Stimulated activated CD4-positive, alpha-beta T cell treated with anti-CD3 and anti-CD28 coated beads, Interleukin-1b, Interleukin-23, amount 100 ng/mL, for 48 hours (primary cell): ENCODE results near the gene IL15RA.

Source experiments
- DNase-seq: peaks from one replicate; pipeline ENCODE4 v3.0.0-alpha.2; 2020

Gene IL15RA, protein sequence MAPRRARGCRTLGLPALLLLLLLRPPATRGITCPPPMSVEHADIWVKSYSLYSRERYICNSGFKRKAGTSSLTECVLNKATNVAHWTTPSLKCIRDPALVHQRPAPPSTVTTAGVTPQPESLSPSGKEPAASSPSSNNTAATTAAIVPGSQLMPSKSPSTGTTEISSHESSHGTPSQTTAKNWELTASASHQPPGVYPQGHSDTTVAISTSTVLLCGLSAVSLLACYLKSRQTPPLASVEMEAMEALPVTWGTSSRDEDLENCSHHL

DNA sequence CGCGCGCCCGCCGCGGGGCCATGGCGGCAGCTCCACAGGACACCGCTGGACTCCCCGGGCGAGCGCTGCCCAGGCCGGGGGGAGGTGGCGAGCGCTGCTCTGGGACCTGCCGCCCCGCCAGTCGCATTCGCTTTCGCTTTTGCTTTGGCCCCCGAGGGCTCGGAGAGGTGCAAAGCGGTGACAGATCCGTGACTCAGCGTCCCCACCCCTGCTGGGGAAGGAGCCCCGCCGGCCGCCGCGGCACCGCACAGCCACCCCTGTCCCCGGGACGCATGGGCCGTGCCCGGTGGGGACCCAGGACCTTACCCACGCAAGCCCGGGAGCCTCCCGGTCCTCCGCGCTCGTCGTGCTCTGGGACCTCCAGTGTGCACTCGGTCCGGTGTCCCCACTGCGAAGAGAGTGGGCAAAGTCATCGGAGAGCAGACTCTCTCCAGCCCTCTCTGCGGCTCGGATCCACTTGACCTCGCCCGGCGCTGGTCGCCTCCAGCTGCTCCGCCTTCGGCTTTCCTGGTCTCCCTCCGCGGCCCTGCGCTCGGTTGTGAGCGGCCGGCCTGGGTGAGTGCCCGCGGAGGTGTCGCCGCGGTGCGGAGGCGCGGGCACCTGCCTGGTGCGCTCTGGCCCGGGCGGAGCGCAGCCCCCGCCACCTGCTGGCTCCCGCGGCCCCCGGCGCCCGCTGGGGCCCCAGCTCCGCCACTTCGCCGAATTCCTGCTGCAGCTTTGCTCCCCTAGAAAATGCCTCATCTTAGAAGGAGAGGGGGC, at the start of gene IL15RA:
Gene IL15RA, minus strand, starts transcription at position 73 of the 759 bp plus-strand sequence. Its CDS starts 51 bp downstream, at position 22.
- DNase-seq = peak; percentile 89

DNA sequence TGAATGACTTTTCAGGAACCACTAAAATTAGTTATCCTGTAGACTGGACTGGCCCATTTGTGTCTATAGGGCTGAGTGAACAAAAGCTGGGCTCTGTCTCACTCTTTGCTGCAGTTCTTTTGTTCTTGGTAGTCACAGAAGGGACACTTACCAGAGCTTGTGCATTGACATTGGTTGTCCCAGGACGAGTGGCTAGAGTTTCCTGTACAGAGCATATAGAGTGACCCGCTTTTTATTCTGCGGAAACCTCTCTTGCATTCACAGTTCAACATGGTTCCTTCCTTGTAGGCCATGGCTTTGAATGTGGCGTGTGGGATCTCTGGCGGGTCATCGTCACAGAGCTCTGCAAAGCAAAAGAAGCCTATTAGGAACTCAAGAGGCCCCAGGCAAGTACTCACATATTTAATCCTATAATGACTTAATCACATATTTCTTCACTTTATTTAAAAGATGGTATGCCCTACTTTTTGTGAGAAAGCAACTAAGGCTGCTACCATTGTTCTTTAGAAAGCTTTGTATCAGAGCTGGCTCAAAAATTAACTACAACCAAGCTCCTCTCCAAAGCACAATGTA, 48.4 kb upstream of the IL15RA start:
- no peak for DNase-seq

DNA sequence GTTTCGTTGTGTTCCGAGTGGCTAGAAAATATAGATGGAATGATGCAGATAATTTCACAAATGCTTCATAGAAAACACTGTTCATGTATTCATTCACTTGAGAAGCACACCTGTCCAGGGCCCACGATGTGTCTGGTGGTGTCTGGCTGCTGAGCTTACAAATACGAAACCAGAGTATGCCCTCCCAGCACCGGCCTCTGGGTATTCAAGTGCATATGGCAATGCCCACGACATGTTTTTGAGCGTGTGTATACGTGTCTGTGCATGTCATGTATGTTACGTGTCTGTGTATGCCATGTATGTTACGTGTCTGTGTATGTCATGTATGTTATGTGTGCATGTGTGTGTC, 47.0 kb upstream of the IL15RA start:
- DNase-seq = no peak

DNA sequence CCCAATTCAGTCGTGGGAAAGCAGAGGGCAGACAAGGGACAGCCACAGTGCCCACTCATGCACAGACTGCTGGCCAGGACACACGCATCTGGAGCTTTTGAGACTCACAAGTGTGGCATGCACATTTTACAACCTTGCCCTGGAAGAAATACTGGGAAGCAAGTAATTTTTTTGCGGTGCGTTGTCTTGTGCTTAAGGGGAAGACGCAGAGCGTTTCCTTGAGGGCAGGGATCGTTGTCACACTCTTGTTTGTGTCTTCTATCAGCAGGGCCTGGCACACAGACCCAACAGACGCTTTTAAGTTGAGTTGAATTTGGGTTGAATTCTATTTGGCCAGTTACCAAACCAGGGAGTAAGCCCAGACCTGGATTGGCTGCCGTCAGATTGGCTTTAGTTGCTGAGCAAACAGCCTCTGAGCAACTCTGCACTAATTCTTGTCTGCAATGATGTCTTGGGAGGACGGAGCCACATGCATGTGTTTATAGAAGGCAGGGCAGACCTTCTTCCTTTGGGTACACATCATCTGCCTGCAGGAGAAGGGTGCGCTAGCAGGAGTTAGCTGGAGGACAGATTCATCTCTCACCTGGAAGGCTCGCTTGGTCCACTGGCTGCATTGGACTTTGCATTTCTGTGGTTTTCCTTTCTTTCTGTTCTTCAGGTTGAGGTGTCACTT, 46.5 kb upstream of the IL15RA start:
- DNase-seq = no peak

DNA sequence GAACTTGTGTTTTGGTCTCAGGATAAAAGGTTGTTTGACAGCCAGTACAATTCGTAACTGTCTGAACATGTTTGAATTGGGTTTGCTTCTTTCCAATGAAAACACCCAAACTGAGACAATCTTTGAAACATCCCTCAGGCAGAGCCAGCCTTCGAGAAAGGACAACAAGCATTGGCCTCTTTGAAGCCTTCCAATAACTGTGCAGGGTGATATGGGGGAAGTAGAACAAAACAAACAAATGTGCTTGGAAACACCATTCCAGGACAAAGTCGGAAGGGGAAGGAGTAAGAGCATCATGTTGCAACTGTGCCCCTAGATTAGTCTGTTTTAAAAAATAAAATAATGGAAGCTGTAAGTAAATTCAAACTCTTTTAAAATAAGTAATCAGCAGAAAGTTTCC, 45.3 kb upstream of the IL15RA start:
- no peak for DNase-seq

DNA sequence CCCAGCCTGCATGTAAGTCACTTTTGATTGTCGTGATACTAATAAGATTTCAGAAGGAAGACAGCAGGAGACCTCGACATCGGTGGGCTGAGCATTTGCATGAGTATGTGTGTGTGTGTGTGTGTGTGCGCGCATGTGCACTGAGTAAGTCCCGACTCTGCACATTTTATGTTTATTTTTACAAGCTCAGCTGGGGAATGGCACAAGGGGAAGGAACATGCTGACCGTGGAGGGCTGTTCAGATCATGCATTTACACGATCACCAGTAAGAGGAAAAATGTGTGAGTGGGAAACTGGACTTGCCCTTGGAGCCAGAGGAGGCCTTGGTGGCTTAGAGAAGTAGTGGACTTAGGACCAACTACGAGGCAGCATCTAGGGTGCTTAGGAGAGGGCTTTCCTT, 43.5 kb upstream of the IL15RA start:
- no peak for DNase-seq

DNA sequence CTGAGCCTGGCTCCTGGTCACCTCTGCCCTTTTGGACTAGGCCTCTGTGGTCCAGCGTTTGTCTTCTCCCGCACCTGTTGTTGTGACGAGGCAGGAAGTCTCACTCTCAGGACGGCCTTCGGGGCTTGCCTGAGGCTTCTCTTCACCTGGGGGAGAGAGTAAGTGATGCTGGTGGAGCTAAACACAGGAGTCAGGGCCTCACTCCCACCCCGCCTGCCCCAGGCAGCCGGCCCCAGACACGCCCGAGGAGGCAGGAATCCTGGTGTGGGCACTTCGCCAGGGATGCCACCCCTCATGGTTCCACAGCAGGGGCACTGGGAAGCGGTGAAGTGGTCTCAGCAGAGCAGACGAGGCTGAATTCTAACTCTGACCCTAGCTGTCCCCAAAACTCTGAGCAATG, 42.5 kb upstream of the IL15RA start:
- no peak for DNase-seq

DNA sequence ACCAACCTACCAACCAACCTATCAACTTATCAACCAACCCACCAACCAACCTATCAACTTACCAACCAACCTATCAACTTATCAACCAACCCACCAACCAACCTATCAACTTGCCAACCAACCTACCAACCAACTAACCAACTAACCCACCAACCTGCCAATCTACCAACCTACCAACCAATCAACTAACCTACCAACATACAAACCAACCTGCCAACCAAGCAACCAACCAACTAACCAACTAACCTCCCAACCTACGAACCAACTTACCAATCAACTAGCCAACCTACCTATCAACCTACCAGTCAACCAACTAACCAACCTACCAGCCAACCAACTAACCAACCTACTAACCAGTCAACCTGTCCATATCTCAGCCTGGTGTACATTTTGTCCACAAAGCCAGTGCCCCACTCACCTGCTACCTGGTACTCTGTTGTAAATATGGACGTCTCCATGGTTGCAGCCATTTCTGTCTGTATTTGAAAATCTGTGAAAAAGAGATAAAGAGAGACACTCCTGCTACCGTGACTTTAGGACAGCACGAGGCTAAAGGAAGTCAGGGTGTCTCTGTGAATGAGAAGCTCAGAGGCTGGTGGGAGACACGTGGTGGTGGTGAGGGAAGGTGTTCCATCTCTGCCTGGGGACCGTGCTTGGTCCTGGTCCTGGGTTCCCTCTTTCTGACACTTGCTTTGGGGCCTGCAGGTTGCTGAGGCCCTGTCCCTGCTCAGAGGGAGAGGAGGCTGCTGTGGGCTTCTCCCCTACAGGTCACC, 41.9 kb upstream of the IL15RA start:
- DNase-seq = no peak

DNA sequence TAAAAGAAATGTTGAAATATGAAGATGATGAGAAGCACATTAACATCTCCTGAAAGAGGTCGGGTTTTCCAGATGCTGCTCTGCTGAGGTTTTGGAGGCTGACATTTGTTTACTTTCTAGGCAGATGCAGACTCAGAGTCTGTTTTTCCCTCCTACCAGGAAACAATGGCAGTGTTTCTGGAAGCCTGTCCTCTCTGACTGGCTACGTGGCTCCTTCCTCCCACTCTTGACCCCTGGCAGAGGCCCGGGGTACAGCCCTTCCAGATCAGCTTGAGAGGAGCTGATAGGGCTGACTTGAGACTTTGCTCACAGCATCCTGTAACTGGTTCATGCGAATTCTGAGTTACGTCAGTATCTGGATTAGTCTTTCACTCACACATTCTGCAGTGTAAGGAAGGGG, 41.1 kb upstream of the IL15RA start:
- DNase-seq = no peak

DNA sequence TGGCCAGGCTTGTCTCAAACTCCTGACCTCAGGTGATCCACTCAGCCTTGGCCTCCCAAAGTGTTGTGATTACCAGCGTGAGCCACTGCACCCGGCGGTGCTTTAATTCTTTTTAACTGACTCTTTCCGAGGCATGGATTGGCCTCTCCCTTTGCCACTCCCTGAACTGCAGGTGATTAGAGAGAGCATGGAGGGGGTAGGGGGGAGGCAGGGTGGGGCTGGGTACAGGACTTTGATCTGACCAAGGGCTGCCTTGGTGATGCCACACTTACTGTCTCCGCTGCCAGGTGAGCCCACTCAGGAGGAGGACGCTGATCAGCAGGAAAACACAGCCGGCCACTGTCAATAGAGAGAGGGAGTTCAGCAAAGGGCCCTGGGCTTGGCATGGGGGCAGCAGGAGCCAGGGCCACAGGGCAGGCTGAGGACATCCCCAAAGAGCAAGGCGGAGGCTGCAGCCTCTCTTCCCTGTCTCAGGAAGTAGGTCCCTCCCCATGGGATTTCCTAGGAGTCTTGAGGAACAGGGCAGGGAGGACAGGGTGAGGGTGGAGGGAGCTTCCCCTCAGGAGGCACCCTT, 40.5 kb upstream of the IL15RA start:
- no peak for DNase-seq

DNA sequence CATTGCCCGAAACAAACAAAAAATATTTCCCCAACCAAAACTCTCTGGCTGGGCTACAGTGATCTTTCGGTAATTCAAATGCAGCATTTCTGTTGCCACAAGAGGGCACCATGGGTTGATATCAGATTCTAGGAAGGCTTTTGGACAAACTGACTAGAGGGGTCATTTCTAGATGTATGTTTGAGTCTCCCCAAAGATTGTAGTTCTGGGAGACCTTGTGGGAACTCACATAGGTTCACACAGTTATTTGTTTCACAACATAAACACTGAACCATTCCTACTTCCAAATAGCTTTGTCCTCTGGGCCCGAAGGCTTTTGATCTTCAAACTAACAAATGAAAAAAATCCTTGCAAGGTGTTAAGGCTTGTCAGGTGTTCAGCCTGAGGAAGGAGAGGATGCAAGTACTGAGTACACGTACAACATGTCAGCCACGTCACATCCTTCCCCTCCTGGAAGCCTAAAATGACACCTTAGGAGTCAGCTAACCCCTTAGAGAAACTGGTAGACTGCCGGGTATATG, 37.0 kb upstream of the IL15RA start:
- peak; percentile 45 for DNase-seq

DNA sequence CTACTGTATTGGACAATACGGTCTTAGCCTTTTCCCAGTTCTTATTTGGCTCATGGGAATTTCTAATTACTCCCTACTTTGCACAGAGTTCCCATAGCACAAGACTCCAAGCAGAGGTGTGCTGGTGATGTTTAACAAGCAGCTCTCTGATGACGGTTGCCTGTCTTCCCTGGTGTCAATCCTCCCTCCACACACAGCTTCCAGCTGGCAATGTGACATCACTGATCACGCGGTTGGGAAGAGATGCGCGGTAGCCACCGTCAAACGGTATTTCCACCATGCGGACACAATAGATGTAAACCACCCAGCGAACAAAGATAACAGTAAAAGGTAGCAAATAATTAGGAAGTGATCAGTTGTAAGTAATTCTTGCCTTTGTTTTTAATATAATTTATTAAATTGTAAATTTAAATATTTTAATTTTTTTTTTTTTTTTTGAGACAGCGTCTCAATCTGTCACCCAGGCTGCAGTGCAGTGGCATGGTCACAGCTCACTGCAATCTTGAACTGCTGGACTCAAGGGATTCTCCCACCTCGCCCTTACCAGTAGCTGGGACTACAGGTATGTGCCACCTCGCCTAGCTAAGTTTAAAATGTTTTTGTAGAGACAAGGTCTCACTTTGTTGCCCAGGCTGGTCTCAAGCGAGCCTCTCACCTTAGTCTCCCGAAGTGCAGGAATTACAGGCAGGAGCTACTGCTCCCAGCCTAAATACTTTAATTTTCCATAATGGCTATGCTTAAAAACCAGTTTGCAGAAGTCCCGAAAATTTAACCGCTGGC, 36.3 kb upstream of the IL15RA start:
- no peak for DNase-seq

DNA sequence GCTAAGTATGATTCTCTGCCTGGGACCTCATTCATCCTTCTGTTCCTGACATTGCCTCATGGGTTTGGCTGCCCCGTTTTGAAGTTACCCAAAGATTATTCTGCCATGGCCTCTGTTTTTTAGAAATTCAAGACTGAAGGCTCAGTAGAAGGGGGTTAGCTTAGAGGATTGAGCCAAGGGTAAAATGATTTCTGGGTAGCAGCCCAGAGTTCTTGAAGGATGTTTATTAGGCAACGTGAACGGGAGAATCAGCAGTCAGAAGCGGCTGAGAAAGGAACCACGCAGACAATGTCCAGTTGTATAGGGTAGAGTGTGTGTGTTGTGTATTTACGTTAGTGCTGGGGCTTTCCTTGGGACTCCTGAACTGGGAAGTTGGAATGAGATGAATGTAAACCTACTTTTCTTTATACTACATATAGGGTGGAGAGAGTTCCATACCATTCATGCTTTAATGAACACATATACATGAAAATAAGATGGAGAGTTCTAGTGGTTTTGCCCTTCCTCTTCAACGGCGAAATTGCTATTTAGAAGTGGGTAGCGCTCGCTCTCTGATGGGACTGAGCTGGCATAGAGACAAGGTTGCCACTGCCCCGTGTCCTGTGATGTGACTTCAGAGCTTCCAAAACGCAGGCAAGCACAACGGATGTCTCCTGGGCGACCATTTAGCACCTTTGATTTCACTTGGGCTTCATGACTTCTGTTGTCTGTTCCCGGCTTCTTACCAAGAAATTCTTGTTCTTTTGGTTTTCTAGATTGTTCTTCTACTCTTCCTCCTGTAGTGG, 35.0 kb upstream of the IL15RA start:
- DNase-seq = no peak

DNA sequence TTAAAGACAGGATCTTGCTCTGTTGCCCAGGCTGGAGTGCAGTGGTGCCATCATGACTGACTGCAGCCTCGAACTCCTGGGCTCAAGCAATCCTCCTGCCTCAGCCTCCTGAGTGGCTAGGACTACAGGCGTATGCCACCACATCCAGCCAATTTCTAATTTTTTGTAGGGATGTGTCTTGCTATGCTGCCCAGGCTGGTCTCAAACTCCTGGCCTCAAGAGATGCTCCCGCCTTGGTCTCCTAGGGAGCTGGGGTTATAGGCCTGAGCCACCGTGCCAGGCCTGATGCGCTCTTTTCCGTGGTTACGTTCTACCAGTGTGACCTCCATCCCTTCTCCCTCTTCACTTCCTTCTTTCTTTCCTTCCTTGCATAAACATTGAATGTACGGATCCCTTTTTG, 34.2 kb upstream of the IL15RA start:
- DNase-seq = no peak

DNA sequence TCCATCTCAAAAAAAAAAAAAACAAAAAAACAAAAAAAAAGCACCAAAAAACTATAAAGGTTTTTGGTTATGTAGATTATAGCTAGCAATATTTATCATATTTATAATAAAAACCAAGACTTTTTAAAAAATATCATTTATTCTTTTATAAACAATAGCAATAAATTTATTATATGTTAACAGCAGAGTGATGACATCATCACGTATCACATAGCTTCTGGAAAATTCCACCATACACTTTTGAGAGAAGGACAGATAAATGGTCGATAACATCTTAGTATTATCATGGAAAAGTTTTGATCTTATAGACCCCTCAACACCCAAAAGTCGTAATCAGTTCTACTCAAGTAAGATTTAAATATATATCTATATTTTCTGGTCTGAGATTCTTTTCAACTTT, 33.2 kb upstream of the IL15RA start:
- no peak for DNase-seq

DNA sequence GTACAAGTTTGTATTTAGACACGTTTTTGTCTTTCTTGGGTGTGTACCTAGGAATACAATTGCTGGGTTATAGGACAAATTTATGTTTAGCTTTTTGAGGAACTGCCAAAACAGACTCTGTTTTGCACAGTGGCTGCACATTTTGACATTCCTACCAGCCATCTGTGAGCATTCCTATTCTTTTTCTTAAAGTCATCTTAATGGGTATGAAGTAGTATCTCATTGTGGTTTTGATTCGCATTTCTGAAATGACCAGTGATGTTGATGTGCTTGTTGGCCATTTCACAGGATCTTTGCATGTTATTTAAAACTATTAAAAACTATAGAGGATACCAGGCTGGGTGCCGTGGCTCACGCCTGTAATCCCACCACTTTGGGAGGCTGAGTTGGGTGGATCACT, 32.6 kb upstream of the IL15RA start:
- no peak for DNase-seq

DNA sequence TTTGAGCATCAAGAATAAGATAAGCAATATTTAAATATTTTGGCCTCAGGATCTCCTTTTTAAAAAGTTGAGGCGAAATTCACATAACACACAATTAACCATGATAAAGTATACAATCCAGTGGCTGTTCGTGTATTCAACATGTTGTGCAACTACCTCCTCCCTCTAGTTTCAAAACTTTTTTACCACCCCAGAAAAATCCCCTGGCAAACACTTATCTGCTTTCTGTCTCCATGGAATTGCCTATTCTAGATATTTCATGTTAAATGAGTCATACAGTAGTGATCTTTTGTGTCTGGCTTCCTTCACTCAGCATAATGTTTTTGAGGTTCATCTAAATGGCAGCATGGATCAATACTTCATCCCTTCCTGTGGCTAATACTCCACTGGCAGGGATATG, 31.8 kb upstream of the IL15RA start:
- DNase-seq = no peak

DNA sequence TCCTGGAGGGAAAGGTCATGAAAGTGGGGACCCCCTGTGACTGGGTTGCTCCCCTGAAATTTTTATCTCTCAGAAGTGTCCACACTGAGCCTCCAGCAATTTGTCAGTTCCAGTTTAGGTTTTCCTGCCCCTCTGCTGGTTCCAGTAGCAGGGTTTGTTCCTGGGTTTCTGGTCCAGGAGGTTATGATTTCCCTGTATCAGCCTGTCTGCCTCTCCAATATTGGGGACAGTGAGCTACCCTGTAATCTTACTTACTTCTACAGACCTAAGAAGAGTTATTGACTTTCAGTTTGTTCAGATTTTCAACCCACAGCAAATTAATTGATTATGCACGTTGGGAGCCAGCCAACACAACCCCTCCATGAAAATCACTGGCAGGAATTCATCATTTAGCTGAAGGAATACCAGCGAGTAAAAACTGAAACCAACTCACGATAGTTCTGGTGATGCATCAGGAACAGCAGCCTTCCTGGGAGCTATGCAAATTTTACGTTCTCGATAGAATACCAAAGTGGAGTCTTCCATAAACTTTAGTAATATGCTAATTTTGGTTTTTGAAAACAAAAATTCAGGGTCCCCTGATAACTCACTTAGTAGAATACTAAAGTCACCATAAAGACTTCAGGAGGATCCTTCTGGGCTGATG, 31.3 kb upstream of the IL15RA start:
- no peak for DNase-seq

DNA sequence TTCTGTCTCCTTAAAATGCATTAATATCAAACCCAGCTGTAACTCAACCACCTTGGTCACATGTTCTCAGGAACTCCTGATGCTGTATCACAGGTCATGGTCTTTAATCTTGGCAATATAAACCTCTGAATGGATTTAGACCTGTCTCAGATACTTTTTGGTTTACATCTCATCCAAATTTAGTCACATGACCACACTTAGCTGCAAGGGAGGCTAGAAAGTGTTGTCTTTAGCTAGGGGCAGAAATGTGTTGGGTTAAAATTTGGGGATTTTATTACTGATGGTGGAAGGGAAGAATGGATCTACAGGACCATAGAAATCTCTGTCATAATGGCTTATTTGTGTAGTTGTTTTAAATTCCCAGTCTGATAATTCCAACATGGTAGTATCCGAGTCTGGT, 29.6 kb upstream of the IL15RA start:
- DNase-seq = no peak

DNA sequence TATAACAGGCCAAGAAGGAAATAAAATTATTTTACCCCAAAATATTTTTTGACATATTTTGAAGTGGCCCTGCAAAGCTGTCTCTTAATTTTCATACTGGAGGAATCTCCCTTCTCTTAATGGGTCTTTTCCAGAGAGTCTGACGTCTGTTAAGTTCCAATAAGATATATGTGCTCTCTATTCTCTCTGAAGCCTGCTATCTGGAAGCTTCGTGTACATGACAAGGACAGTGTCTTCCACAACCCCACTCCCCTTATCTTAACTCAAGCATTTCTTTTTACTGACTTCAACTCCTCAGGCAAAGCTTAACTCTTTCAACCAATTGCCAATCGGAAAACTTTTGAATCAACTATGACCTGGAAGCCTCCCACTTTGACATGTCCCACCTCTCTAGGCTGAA, 29.2 kb upstream of the IL15RA start:
- no peak for DNase-seq
